GM23248 (cell line): Measurements from ENCODE around the gene NCCRP1. TPM values are rescaled to one million over a fixed set of nuclear protein-coding genes. Genes with fewer than 3 reads are reported as not detected.

Source experiments
- DNase-seq: peaks from one replicate; pipeline ENCODE4 v3.0.0-alpha.2; 2015
- H2AFZ ChIP-seq: fragments of 200-600 bp; sonication (generic); 2 replicates; pipeline ENCODE4 v1.6.1; 2016; ENCODE audit warnings: antibody characterized with exemption
- H3F3A ChIP-seq: fragments of 200-600 bp; sonication (generic); 2 replicates; pipeline ENCODE4 v1.6.1; 2016; ENCODE audit warnings: mild to moderate bottlenecking, antibody characterized with exemption, mixed run types; ENCODE audit not compliant: insufficient read depth
- H3K27ac ChIP-seq: fragments of 200-600 bp; sonication (generic); 2 replicates; pipeline ENCODE4 v1.5.1; 2016; ENCODE audit warnings: mild to moderate bottlenecking
- H3K27me3 ChIP-seq: fragments of 200-600 bp; sonication (generic); replicated peaks from 2 replicates; pipeline ENCODE4 v1.6.1; 2016; ENCODE audit warnings: mild to moderate bottlenecking; ENCODE audit not compliant: insufficient read depth
- H3K36me3 ChIP-seq: fragments of 200-600 bp; sonication (generic); 2 replicates; pipeline ENCODE4 v1.6.1; 2016; ENCODE audit warnings: low read depth, mild to moderate bottlenecking
- H3K4me1 ChIP-seq: fragments of 200-600 bp; sonication (generic); 2 replicates; pipeline ENCODE4 v1.6.1; 2016; ENCODE audit warnings: mild to moderate bottlenecking; ENCODE audit not compliant: insufficient read depth
- H3K4me2 ChIP-seq: fragments of 200-600 bp; sonication (generic); one replicate; pipeline ENCODE4 v1.6.1; 2016; ENCODE audit warnings: mild to moderate bottlenecking; ENCODE audit not compliant: unreplicated experiment
- H3K4me3 ChIP-seq: fragments of 200-600 bp; sonication (generic); 2 replicates; pipeline ENCODE4 v1.5.1; 2016; ENCODE audit warnings: mild to moderate bottlenecking
- H3K79me2 ChIP-seq: fragments of 200-600 bp; sonication (generic); 2 replicates; pipeline ENCODE4 v1.6.1; 2016; ENCODE audit warnings: mild to moderate bottlenecking; ENCODE audit not compliant: insufficient read depth
- H3K9ac ChIP-seq: fragments of 200-600 bp; sonication (generic); 2 replicates; pipeline ENCODE4 v1.6.1; 2016; ENCODE audit warnings: mild to moderate bottlenecking
- H3K9me2 ChIP-seq: fragments of 200-600 bp; sonication (generic); 2 replicates; pipeline ENCODE4 v1.6.1; 2016; ENCODE audit warnings: mixed run types, mild to moderate bottlenecking, moderate library complexity; ENCODE audit not compliant: insufficient read depth
- H3K9me3 ChIP-seq: fragments of 200-600 bp; sonication (generic); one replicate; pipeline ENCODE4 v1.6.1; 2017; ENCODE audit warnings: low read depth
- H4K20me1 ChIP-seq: fragments of 200-600 bp; sonication (generic); 2 replicates; pipeline ENCODE4 v1.6.0; 2016; ENCODE audit not compliant: insufficient read depth
- EZH2 ChIP-seq: fragments of 200-600 bp; sonication (generic); IDR thresholded peaks from 2 replicates; pipeline ENCODE4 v1.6.1; 2018; ENCODE audit warnings: antibody characterized with exemption, mild to moderate bottlenecking; ENCODE audit not compliant: insufficient read depth, poor library complexity, severe bottlenecking
- EZH2phosphoT487 ChIP-seq: fragments of 200-600 bp; sonication (generic); IDR thresholded peaks from 2 replicates; pipeline ENCODE4 v1.6.1; 2018; ENCODE audit warnings: antibody characterized with exemption, moderate library complexity, mild to moderate bottlenecking, low read depth; ENCODE audit not compliant: insufficient read depth
- WGBS, 2 experiments: methylation state at CpG; one replicate each; pipeline ENCODE4 v1.1.6; 2015 to 2017; ENCODE audit warnings: low lambda C conversion rate in 2 of 2, low coverage in 1 of 2; ENCODE audit errors: missing lambda C conversion rate in 2 of 2; 5-methylcytosine and 5-hydroxymethylcytosine counted together
- in situ Hi-C: fragments of 300-500 bp; cut with MboI; formaldehyde crosslinking; loops from 2 replicates; pipeline ENCODE4 v1.15.0; 2020
- polyA plus RNA-seq: library from polyadenylated mRNA; unstranded; fragments of >200 nt; fragmentation: Nextera tagmentation; extraction: Ambion mirVana; gene quantifications from 2 replicates; pipeline ENCODE4 v1.2.1, GENCODE V29; 2016
- total RNA-seq: library from RNA; depleted of rRNA; stranded (reverse); fragments of >200 nt; shearing (Covaris generic); gene quantifications from 2 replicates; pipeline ENCODE4 v1.2.3, GENCODE V29; 2014

The NCCRP1 gene
- total and polyA plus RNA-seq, 2 experiments from 2014 or later, result not detected

DNA sequence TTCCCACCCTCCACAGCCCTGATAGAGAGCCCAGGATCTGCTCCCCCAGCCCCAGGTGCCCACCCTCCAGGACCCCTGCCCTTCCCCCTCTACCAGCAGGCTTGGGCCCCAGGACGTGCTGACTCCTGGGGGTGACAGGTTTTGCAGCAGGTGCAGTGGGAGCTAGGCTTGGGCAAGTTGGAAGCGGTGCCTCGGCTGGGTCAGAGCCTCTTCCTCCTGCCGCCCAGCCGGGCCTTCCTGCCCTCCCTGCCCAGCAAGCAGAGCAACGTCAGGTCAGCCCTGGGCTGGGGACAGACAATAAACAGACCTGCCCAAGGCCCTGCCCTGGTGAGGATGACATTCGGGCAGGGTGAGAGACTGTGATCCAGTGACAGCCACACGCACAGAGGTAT, 9.2 kb upstream of the NCCRP1 start:
- Histone ChIP-seq H3K9me2 (no peaks in the 10 kb centered on the region), H3K9me3 (no peaks in the 10 kb centered on the region), H3K36me3 (no peaks in the 10 kb centered on the region), H3K27me3 (no peaks in the 10 kb centered on the region), H4K20me1 (no peaks in the 10 kb centered on the region), H2AFZ (no peak overlapping the region), H3K4me2 (no peak overlapping the region), H3K9ac (no peak overlapping the region), H3K27ac (no peak overlapping the region), H3K4me3 (no peak overlapping the region), H3K4me1 (no peaks in the 10 kb centered on the region), H3K79me2 (no peaks in the 10 kb centered on the region), H3F3A (no peaks in the 10 kb centered on the region)
- DNase-seq, result no peak
- TF ChIP-seq EZH2phosphoT487 (no peak), EZH2 (no peak)
- 16 to 20% methylated on average over 8 of the region's 8 CpGs for WGBS, 2 experiments
- in situ Hi-C loops, result no loop called here

DNA sequence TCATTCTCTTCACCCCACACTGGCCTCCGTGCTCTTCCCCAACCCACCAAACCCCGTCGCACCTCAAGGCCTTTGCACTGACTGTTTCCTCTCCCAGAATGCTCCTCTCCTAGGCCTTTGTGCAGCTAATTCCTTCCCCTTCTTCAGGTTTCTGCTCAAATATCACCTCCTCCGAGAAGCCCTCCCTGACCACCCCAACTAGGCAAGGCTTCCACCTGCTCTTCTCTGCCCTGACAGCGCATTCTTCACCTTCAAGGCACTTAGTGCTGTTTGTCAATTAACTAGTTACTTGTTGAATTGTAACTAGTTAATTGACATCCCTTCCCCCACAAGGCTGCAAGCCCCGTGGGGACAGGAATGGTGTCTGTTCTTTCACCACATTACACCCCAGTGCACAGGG, 7.8 kb upstream of the NCCRP1 start:
- WGBS, 2 experiments, result 70% methylated on average over 6 of the region's 6 CpGs
- no peak overlapping the region for H3K9ac ChIP-seq
- in situ Hi-C loops, result no loop called here
- H3K27ac ChIP-seq, result no peak overlapping the region
- DNase-seq, result no peak
- H3K27me3 ChIP-seq, result 0 out of 2 replicates have a peak, but pooled peaks cover under 1% of the 10 kb centered on the region
- H3K4me3 ChIP-seq, result no peak overlapping the region
- no peaks in the 10 kb centered on the region for H3K4me1 ChIP-seq
- H3K9me2 ChIP-seq, result no peaks in the 10 kb centered on the region
- no peaks in the 10 kb centered on the region for H4K20me1 ChIP-seq
- H3K9me3 ChIP-seq, result no peaks in the 10 kb centered on the region
- no peak overlapping the region for H3K4me2 ChIP-seq
- no peaks in the 10 kb centered on the region for H3F3A ChIP-seq
- no peaks in the 10 kb centered on the region for H3K79me2 ChIP-seq
- no peaks in the 10 kb centered on the region for H3K36me3 ChIP-seq
- no peak overlapping the region for H2AFZ ChIP-seq
- no peak for TF ChIP-seq EZH2
- TF ChIP-seq EZH2phosphoT487, result no peak

DNA sequence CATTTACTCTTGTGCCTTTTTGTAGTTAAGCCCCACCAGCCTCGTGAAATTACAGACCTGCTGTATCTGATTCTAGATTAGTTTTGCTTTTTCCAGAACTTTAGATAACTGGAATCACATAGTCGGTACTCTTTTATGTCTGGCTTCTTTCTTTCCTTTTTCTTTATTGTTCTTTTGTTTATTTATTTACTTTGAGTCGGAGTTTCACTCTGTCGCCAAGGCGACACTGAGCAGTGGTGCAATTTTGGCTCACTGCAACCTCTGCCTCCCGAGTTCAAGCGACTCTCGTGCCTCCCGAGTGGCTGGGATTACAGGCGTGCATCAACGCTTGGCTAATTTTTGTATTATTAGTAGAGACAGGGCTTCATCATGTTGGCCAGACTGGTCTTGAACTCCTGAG, 6.0 kb upstream of the NCCRP1 start:
- H3K9me3 ChIP-seq, result no peaks in the 10 kb centered on the region
- no peak for DNase-seq
- H3K4me1 ChIP-seq, result no peaks in the 10 kb centered on the region
- H3K4me2 ChIP-seq, result no peak overlapping the region
- no peak for TF ChIP-seq EZH2
- no peak for TF ChIP-seq EZH2phosphoT487
- H3K79me2 ChIP-seq, result no peaks in the 10 kb centered on the region
- no peak overlapping the region for H3K9ac ChIP-seq
- H3K27ac ChIP-seq, result no peak overlapping the region
- H3K4me3 ChIP-seq, result no peak overlapping the region
- in situ Hi-C loops, result no loop called here
- no peaks in the 10 kb centered on the region for H3K36me3 ChIP-seq
- peaks cover 14% of the 10 kb centered on the region; the same call in 1 of the 2 replicates for H3K27me3 ChIP-seq
- no peaks in the 10 kb centered on the region for H4K20me1 ChIP-seq
- 37 to 40% methylated on average over 11 of the region's 11 CpGs for WGBS, 2 experiments
- no peaks in the 10 kb centered on the region for H3F3A ChIP-seq
- H2AFZ ChIP-seq, result no peak overlapping the region
- H3K9me2 ChIP-seq, result no peaks in the 10 kb centered on the region

- no peaks in the 10 kb centered on the region for H3K79me2 ChIP-seq
- no peaks in the 10 kb centered on the region for H3K9me2 ChIP-seq
- H3K27ac ChIP-seq, result no peak overlapping the region
- peaks cover 32% of the 10 kb centered on the region for H3K27me3 ChIP-seq
- H3K9ac ChIP-seq, result no peak overlapping the region
- H2AFZ ChIP-seq, result no peak overlapping the region
- 37 to 45% methylated on average over 2 of the region's 2 CpGs for WGBS, 2 experiments
- no peak overlapping the region for H3K4me2 ChIP-seq
- no peaks in the 10 kb centered on the region for H3K9me3 ChIP-seq
- DNase-seq, result no peak
- H4K20me1 ChIP-seq, result no peaks in the 10 kb centered on the region
- no peak overlapping the region for H3K4me3 ChIP-seq
- no peaks in the 10 kb centered on the region; the same call in 1 of the 2 replicates for H3K4me1 ChIP-seq
- TF ChIP-seq EZH2, result no peak
- no peaks in the 10 kb centered on the region for H3F3A ChIP-seq
- no peaks in the 10 kb centered on the region for H3K36me3 ChIP-seq
- in situ Hi-C loops, result no loop called here
Measured at GRCh38 chr19:39192846-39193245, 3.9 kb upstream of the NCCRP1 start.

DNA sequence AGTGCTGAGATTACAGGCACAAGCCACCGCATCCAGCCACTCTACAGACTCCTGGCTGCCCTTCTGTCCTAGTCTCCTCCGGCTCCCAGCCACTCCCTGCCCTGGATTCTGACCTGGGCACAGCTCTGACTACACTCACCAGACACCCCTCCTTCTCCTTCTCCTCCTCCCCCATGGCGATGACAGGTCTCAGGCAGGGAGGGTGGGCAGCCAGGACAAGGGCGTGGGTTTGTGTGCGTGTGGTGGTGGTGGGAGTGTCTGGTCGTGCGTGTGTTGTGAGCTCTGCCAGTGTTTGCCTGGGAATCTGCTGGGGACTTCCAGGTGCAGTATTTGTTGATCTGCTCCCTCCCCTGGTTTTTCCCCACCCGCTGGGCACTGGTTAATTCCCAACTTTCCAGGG, 3.0 kb upstream of the NCCRP1 start:
- Histone ChIP-seq H3K36me3 (no peaks in the 10 kb centered on the region), H3K9me2 (no peaks in the 10 kb centered on the region), H3K4me3 (no peak overlapping the region), H4K20me1 (no peaks in the 10 kb centered on the region), H3K4me1 (no peaks in the 10 kb centered on the region; the same call in 1 of the 2 replicates), H3K27me3 (peaks cover 37% of the 10 kb centered on the region), H3K4me2 (no peak overlapping the region), H2AFZ (no peak overlapping the region), H3K79me2 (no peaks in the 10 kb centered on the region), H3K9me3 (no peaks in the 10 kb centered on the region), H3K9ac (no peak overlapping the region), H3F3A (no peaks in the 10 kb centered on the region), H3K27ac (no peak overlapping the region)
- WGBS, 2 experiments, result 2 to 3% methylated on average over 7 to 8 of the region's 8 CpGs
- no peak for DNase-seq
- TF ChIP-seq EZH2phosphoT487, result no peak
- TF ChIP-seq EZH2, result no peak
- in situ Hi-C loops, result no loop called here
